ENCODE data around the gene DUSP7.

DNA sequence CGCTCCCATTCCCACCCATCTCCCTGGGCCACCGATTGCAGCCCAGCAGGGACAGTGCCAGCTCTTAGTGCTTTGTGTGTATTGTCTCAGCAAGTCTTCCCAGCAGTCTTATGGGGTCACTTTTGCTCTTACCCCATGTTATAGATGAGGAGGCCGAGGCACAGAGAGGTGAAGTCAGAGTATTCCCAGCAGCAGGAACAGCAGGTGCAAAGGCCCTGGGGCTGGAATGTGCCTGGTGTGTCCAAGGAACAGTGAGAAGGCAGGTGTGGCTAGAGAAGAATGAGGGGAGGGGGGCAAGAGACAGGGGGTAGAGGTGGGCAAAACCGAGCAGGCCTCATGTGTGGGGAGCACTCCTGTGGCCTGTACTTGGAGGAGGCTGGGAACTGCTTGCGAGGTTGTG, 12.8 kb upstream of the DUSP7 start:
- TF ChIP-seq EP300 (IDR thresholded peaks at IDR 0.05) (no peak), POLR2A (IDR thresholded peaks at IDR 0.05) (no peak)
- TF ChIP-seq, protein P1, sequence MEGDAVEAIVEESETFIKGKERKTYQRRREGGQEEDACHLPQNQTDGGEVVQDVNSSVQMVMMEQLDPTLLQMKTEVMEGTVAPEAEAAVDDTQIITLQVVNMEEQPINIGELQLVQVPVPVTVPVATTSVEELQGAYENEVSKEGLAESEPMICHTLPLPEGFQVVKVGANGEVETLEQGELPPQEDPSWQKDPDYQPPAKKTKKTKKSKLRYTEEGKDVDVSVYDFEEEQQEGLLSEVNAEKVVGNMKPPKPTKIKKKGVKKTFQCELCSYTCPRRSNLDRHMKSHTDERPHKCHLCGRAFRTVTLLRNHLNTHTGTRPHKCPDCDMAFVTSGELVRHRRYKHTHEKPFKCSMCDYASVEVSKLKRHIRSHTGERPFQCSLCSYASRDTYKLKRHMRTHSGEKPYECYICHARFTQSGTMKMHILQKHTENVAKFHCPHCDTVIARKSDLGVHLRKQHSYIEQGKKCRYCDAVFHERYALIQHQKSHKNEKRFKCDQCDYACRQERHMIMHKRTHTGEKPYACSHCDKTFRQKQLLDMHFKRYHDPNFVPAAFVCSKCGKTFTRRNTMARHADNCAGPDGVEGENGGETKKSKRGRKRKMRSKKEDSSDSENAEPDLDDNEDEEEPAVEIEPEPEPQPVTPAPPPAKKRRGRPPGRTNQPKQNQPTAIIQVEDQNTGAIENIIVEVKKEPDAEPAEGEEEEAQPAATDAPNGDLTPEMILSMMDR (IDR thresholded peaks at IDR 0.05), result no peak
